ENCODE measurements around the gene NUP50.
"Not testable (repeated sequence)": the region's sequence is repeated elsewhere in the genome, so short reads cannot be mapped to it uniquely, and the experiment has no call there.

NUP50 gene

DNA sequence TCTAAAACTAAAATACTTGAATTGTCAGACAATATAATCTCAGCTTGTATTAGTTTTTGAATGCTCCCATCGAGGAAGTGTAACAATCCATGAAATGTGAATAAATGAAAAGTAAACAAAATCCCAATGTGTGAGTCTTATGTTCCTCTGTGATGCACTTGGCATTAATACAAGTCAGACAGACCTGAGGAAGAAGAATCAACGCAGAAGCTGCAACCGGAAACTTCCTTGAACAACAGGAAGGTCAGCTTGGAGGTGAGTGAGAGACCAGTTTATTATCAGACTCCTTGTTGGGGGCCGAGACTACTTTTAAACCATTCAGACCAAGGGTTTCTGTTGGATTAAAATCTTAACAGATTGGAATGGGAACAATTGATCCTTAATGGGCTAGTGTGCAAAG is 24.2 kb downstream of the NUP50 start:
- ChIA-PET POLR2A (no interaction called here), CTCF (no interaction called here)
- no peak for DNase-seq (ENCODE audit: extremely low spot score)
- TF ChIP-seq HDGF (IDR thresholded peaks at IDR 0.05; ENCODE audit: borderline replicate concordance) = no peak
- no peak for TF ChIP-seq TARDBP (IDR thresholded peaks at IDR 0.05)
- TF ChIP-seq, protein P1, sequence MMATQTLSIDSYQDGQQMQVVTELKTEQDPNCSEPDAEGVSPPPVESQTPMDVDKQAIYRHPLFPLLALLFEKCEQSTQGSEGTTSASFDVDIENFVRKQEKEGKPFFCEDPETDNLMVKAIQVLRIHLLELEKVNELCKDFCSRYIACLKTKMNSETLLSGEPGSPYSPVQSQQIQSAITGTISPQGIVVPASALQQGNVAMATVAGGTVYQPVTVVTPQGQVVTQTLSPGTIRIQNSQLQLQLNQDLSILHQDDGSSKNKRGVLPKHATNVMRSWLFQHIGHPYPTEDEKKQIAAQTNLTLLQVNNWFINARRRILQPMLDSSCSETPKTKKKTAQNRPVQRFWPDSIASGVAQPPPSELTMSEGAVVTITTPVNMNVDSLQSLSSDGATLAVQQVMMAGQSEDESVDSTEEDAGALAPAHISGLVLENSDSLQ (IDR thresholded peaks at IDR 0.05) = no peak

GRCh38 chr22:45188779-45189178 is 25.1 kb downstream of the NUP50 start:
- ChIA-PET CTCF (no interaction called here), POLR2A (no interaction called here)
- TF ChIP-seq FOXM1 (IDR thresholded peaks at IDR 0.05; ENCODE audit: borderline replicate concordance) (no peak), NFRKB (IDR thresholded peaks at IDR 0.05) (no peak), TARDBP (IDR thresholded peaks at IDR 0.05) (no peak), L3MBTL2 (conservative IDR thresholded peaks at IDR 0.05) (no peak), LEF1 (IDR thresholded peaks at IDR 0.05; ENCODE audit: borderline replicate concordance) (no peak), BHLHE40 (IDR thresholded peaks at IDR 0.05; ENCODE audit: borderline replicate concordance) (no peak), CTBP1 (IDR thresholded peaks at IDR 0.05; ENCODE audit: borderline replicate concordance) (no peak), SUZ12 (IDR thresholded peaks at IDR 0.05) (no peak), FOXA1 (IDR thresholded peaks at IDR 0.05) (no peak), SP1 (IDR thresholded peaks at IDR 0.05) (no peak), ARNT (IDR thresholded peaks at IDR 0.05) (no peak), FOXK2 (IDR thresholded peaks at IDR 0.05) (no peak)
- TF ChIP-seq, protein P1 (IDR thresholded peaks at IDR 0.05) = no peak
- no peak for DNase-seq (ENCODE audit: extremely low spot score)

DNA sequence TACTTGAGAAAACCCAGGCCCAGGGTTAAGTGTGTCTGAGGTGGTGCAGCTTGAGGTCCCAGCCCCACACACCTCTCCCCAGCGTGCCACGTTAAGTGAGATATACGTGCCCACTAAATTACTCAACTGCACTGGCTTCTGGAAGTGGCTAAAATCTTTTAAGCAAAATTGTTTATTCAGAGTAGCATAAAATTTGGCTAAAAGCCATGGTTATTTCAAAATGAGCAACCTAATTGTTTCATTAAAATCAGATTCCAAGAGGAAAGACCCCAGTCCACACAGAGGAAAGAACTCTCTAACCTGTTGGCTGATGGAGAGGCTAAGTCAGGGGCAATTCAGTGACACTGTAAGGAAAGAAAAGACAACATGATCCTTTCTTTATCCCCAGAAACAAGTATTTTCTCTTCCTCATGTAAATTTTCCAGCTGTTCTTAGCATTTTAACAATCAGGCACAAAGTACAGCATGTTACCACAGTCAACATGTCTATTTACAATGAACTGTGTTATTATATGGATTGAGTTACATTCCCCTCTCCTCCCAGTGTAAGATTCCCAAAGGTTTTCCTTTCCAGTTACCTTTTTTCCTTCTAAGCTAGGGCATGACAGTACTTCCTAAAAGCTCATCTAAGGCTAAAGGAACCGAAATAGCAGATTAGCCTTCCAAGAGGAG is 26.6 kb downstream of the NUP50 start:
- ChIA-PET POLR2A (no interaction called here), CTCF (no interaction called here)
- TF ChIP-seq FOXK2 (IDR thresholded peaks at IDR 0.05) = no peak
- no peak for TF ChIP-seq ARNT (IDR thresholded peaks at IDR 0.05)
- no peak for TF ChIP-seq SP1 (IDR thresholded peaks at IDR 0.05)
- no peak for TF ChIP-seq CTBP1 (IDR thresholded peaks at IDR 0.05; ENCODE audit: borderline replicate concordance)
- no peak for TF ChIP-seq L3MBTL2 (conservative IDR thresholded peaks at IDR 0.05)
- TF ChIP-seq, protein P1 (IDR thresholded peaks at IDR 0.05) = no peak
- no peak for TF ChIP-seq HDGF (IDR thresholded peaks at IDR 0.05; ENCODE audit: borderline replicate concordance)
- TF ChIP-seq SUZ12 (IDR thresholded peaks at IDR 0.05) = no peak
- no peak for DNase-seq (ENCODE audit: extremely low spot score)

DNA sequence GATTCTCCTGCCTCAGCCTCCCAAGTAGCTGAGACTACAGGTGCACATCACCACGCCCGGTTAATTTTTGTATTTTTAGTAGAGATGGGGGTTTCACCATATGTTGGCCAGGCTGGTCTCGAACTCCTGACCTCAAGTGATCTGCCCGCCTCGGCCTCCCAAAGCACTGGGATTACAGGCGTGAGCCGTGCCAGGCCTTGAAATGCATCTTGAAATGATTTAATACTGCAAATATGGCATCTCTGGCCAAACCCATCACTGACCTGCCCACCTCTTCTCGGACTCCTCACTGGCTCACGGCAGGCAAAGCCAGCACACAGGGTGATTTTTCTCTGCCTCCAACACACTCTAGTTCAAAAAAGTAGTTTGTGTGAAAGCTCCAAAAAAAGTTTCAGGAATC is 28.0 kb downstream of the NUP50 start:
- ChIA-PET POLR2A (interaction anchor here (1.9 kb wide), 1 partner anchor 28 kb away, joined by 5 read pairs; the partner anchor contains the start of gene NUP50), CTCF (interaction anchor here (1.0 to 1.2 kb wide), 2 partner anchors 17 to 32 kb away, joined by 3 to 4 read pairs; no protein-coding TSS in a partner anchor)
- DNase-seq (ENCODE audit: extremely low spot score) = not testable (repeated sequence)

DNA sequence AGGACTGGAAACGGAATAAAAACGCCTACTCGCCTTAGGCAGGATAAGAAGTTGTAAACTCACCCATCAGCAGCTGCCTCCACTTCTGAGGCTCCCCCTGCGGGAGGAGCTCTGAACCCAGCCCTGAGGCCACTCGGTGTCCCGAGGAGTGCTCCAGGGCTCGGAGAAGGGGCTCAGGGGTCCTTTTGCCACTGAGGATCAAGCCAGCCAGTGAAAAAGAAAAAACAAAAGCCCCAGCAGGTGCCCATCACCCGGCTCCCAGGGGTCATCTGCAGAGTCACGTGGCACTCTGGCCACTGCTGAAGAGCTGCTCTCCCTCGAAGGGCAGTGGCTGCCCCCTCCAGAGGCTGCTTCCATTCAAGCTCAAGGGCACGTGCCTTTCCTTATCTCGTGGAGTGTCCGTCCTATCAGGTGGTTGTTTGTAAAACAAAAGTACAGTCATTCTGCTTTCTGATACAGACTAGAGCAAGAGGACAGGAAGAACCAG is 29.0 kb downstream of the NUP50 start:
- DNase-seq (ENCODE audit: extremely low spot score) = no peak
- CTCF ChIA-PET = interaction anchor here (0.6 to 1.2 kb wide), 3 partner anchors 16 to 268 kb away, joined by 3 to 4 read pairs (median 3); no protein-coding TSS in a partner anchor
- POLR2A ChIA-PET = interaction anchor here (1.9 kb wide), 1 partner anchor 29 kb away, joined by 5 read pairs; the partner anchor contains the start of gene NUP50
- TF ChIP-seq ZNF384 (IDR thresholded peaks at IDR 0.05) (no peak), CTBP1 (IDR thresholded peaks at IDR 0.05; ENCODE audit: borderline replicate concordance) (no peak), L3MBTL2 (conservative IDR thresholded peaks at IDR 0.05) (peak; percentile 48), ARNT (IDR thresholded peaks at IDR 0.05) (no peak), FOXA1 (IDR thresholded peaks at IDR 0.05) (no peak)

DNA sequence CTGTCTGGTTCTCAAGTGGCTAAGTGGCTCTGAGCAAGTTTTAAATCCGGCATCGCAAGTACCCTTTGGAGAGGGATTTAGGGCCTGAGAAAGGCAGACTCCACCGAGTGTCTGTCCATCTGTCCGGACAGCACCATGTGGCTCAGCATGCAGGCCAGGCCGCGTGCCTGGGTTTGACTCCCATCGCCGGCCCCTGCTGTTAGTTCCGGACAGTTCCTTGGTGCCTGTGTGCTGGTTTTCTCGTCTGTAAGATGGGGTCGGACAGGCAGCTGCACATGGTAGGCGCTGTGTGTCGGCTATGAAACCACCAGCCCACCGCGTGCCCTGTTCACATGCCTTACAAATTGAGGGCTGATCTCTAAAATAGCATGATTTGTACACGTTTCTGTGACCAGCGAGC is 31.0 kb downstream of the NUP50 start:
- no peak for DNase-seq (ENCODE audit: extremely low spot score)
- POLR2A ChIA-PET = no interaction called here
- TF ChIP-seq L3MBTL2 (conservative IDR thresholded peaks at IDR 0.05) = no peak
- TF ChIP-seq CTBP1 (IDR thresholded peaks at IDR 0.05; ENCODE audit: borderline replicate concordance) = no peak
- TF ChIP-seq SP1 (IDR thresholded peaks at IDR 0.05) = no peak
- TF ChIP-seq FOXA1 (IDR thresholded peaks at IDR 0.05) = no peak
- TF ChIP-seq FOXK2 (IDR thresholded peaks at IDR 0.05) = no peak
- TF ChIP-seq TARDBP (IDR thresholded peaks at IDR 0.05) = no peak
- no peak for TF ChIP-seq ELF4 (IDR thresholded peaks at IDR 0.05)
- TF ChIP-seq, protein P1 (IDR thresholded peaks at IDR 0.05) = no peak
- no peak for TF ChIP-seq ARNT (IDR thresholded peaks at IDR 0.05)
- TF ChIP-seq BHLHE40 (IDR thresholded peaks at IDR 0.05; ENCODE audit: borderline replicate concordance) = no peak
- TF ChIP-seq ZNF384 (IDR thresholded peaks at IDR 0.05) = no peak
- no peak for TF ChIP-seq SUZ12 (IDR thresholded peaks at IDR 0.05)
- TF ChIP-seq HDGF (IDR thresholded peaks at IDR 0.05; ENCODE audit: borderline replicate concordance) = no peak
- no peak for TF ChIP-seq FOXM1 (IDR thresholded peaks at IDR 0.05; ENCODE audit: borderline replicate concordance)
- no peak for TF ChIP-seq LEF1 (IDR thresholded peaks at IDR 0.05; ENCODE audit: borderline replicate concordance)
- TF ChIP-seq NFRKB (IDR thresholded peaks at IDR 0.05) = no peak
- CTCF ChIA-PET = no interaction called here
